ENCODE data around the gene FUOM.
"Not testable (repeated sequence)": the region's sequence is repeated elsewhere in the genome, so short reads cannot be mapped to it uniquely, and the experiment has no call there.

Gene FUOM

DNA sequence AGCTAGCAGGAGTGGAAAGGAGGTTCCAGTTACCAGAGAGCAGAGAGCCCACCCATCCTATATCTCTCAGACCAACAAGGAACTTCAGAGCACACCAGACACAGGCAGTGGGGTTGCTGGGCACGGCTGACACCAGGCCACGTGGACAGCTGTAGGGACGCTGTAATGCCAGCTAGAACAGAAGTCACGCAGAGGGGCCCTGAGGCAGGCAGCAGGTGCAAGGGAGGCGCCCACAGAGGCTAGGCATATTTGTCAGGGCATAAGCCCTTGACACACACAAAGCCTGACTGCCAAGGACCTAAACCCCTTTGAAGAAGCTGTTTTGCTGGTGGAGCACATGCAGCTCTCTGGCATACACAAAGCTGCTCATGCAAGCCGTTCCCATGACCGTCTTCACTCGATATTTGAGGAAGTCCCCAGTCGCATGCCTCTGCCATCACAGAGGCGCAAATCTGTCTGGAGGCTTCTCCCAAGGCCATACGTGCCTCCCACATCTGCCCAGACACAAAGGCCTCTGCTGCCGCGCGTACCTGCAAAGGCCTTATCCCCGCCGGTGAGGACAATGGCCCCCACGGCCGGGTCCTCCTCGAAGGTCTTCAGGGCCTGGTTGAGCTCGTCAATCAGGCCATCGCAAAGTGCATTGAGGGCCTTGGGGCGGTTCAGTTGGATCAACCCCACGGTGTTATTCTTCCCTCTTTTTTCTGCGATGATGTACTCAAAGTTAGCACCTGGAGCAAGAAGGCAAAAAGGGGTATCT is 12.4 kb upstream of the FUOM start:
- in situ Hi-C loops (cut with HindIII; ENCODE audit: low sequenced_read_pairs): no loop called here

DNA sequence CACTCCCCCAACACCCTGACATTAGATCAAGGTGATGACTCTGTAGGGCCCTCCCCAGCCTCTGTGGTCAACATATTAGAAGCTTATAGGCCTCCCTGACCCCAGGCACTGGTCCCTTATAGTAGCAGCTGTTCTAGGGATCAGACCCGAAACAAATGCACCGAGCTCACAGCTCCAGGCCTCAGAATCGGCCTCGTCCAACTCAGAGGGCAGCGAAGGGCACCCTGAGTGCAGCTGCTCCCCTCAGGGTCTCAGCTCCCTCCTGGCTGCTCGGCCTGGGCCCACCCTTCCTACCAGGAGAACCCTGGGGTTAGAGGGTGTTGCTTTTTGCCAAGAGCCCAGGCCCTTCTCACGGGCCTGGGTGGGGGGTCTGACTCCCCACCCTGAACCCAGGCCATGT is 10.3 kb upstream of the FUOM start:
- in situ Hi-C loops (cut with HindIII; ENCODE audit: low sequenced_read_pairs): no loop called here

DNA sequence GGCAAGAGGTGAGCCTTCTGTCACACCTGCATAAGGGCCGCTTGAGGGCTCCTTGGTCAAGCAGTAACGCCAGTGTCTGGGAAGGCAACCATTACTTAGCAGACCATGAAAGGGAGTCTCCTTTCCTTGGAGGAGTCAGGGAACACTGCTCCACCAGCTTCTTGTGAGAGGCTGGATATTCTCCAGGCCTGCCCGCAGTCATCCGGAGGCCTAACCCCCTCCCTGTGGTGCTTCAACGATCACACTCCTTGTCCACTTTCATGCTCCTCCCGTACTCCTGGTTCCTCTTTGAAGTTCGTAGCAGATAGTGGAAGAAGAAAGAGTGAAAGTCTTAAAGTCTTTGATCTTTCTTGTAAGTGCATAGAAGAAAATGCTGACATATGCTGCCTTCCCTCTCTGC is 9.6 kb upstream of the FUOM start:
- in situ Hi-C loops (cut with HindIII; ENCODE audit: low sequenced_read_pairs): not testable (repeated sequence)

DNA sequence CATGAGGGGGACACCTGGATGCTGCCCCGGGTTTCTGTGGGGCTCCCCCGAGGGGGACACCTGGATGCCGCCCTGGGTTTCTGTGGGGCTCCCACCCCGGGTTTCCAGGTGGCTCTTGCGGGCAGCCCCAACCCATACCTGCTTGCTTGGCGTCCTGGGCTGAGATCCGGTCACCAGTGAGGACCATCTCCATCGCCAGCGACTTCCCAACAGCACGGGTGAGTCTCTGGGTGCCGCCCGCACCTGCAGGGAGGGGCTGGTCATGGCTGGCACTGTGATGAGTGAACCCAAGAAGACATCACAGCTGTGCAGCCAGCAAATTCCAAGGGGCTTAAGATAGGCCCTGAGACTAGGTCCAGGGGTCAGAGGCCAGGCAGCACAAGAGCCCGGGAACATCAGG is 8.9 kb upstream of the FUOM start:
- in situ Hi-C loops (cut with HindIII; ENCODE audit: low sequenced_read_pairs): no loop called here

DNA sequence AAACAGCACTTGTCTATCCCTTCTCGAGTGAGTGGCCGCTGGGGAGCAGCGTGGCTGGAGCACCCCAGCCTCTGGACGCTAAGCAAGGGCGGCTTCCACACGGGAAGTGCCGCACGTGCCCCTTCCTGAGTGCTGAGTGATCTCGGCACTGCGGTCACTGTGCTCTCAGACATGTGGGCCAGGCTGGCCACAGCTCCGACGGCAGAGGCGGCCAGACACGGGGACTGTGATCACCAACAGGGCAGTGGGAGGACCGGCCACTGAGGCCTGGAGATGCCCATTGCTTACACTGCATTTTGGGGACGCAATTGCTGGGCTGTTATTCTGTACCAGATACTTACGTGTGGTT is 8.3 kb upstream of the FUOM start:
- in situ Hi-C loops (cut with HindIII; ENCODE audit: low sequenced_read_pairs): no loop called here

DNA sequence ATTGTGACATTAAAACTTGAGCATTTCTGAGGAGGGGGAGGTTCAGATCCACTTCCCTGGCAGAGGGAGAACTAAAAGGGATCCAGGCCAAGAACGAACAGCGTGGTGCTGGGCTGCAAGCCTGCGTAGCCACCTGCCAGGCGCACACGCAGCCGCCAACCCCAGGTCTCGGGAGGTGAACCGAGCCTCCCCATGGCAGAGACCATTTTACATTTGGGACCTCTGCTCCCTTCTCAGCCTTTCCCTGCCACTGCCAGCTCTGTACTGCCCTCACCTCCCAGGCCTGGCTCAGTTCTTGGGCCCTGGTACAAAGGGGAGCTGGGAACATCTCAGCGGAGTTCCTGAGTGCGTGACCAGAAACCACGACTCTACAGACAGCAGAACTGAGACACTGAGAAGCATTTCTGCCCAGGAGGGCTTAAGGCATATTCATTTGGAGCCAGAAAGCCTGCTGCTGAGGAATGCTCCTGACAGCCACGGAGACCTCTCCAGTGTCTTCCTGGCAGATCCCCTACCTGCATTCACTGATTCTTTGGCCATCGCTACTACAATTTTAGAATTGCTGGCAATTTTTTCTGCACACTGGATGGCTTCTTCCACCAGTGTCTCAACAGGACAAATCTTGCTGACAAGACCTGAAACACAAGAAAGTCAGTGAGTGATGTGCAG is 7.8 kb upstream of the FUOM start:
- in situ Hi-C loops (cut with HindIII; ENCODE audit: low sequenced_read_pairs): no loop called here

DNA sequence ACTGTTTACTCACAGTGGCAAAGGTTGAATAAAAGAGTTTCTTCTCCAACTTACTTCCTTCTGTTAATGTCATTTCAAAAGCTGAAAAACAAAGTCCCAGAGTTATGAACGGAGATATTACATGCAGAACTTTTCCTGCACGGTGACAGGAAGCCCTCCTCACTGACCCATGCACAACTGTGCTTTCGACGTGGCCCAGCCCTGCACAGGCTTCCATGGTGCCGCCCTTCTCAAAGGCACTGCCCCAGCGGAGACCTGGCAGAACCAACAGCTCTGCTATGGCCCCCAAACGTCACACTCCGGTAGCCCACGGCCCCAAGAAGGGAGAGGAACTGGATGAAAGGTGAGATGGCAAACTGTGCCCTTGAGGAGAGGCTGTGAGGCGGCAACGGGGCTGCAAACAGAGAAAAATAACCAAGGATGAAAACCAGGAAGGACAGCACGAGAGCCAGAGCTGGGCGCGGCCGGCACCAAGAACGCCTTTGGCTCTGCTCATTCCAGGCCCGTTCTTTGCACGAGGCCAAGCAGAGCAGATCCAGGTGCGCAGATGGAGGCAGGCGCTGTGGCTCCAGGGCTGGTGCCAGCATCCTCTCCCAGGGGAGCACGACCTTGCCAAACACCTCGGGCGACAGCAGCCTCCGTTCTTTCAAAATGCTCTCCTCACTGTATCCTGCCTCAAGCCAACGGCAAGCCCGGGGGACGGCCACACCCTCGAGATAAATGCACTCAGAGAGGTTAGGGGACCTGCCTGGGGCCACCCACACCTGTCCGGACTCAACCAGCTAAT is 7.0 kb upstream of the FUOM start:
- in situ Hi-C loops (cut with HindIII; ENCODE audit: low sequenced_read_pairs): no loop called here

DNA sequence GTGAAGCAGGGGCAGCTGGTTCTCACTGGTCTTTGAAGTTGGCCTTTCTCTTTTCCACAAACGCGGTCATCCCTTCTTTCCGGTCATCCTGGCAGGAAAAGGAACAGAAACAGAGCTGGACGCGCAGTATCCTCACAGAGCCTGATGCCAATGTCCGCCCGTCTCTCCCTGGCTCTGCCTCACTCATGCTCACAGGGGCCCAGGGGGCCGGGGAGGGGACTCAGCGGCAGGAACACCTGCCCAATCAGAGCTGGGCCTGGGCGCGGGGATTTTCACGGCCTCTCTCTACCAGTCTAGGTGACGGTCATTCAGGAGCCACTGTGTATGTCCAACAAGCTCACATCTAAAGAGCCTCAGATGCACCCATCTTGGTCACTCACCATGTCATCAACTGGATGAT is 5.0 kb upstream of the FUOM start:
- in situ Hi-C loops (cut with HindIII; ENCODE audit: low sequenced_read_pairs): no loop called here

DNA sequence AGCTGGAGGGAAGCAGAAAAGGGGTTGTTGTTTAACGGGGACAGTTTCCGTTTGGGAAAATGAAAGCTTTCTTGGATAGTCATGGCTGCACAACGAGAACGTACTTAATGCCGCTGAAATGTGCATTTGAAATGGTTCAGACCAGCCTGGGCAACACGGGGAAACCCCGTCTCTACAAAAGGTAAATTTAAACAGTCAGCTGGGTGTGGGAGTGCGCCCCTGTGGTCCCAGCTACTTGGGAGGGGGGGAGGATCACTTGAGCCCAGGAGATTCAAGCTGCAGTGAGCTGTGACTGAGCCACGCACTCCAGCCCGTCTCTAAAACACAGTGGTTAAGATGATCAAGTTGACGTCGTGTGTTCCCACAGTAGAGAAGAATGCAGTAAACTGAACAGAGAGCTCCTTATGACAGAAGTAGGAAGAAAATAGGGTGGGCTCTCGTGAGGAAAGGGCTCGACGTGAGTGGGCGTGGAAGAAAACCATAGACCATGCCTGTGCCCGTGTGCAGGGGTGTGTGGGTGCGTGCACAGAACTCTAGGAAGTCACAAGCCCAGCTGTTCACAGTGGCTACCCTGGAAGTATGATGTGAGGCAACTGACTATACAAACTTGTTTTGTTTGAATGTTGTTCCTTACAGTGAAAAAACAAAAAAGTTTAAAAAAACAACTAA is 4.1 kb upstream of the FUOM start:
- in situ Hi-C loops (cut with HindIII; ENCODE audit: low sequenced_read_pairs): no loop called here

DNA sequence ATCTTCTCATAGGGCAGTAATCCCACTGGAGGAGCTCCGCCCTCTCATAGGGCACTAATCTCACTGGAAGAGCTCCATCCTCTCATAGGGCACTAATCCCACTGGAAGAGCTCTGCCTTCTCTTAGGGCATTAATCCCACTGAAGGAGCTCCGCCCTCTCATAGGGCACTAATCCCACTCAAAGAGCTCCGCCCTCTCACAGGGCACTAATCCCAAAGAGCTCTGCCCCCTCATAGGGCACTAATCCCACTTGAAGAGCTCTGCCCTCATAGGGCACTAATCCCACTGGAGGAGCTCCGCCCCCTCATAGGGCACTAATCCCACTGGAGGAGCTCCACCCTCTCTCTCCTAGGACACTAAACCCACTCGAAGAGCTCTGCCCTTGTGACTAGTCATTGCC is 3.4 kb upstream of the FUOM start:
- in situ Hi-C loops (cut with HindIII; ENCODE audit: low sequenced_read_pairs): no loop called here

DNA sequence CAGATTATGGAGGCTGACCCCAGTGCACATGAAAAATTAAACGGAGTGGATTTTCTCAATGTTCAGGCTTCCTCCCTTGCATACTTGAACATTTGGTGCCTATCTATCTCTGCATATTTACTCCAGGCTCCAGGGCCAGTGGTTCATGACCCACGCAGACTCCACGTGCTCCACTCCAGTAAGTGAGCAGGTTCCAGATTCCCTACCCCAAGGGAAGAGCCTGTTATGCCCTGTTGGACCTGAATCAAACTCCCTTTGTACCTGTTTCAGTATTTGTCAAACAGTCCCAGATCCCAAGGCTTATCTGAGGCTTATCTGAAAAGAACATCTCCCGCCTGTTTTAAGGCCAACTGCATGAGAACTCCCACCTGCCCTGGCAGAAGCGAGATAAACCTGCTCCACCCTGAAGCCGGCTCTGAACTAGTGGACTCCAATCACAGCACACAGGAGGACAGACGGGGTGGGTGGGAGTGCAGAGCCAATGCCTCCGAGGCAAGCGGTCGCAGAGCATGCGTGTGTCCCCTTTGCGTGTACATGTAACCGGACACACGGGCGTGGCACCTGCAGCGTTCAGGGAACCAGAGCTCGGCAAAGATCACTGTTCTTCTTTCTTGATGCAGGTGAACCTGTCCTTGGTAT is 2.3 kb upstream of the FUOM start:
- in situ Hi-C loops (cut with HindIII; ENCODE audit: low sequenced_read_pairs): no loop called here

DNA sequence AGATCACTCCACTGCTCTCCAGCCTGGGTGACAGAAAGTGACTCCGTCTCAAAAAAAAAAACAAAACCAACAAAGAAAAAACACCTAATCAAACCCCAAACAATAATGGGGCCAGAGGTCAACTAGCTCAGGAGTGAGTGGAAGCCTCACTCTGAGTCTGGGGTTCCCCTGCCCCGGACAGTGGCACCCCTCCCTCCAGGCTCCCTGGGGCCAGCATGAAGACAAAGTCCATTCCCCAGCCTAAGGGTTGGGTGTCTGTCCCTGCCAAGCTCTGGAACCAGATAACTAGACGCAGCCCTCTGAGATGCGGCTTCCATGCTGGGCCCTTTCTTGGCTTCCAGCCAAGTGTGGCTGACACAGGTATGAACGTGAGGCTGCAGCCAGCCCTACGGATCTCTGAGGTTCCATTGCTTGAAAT is 1.7 kb upstream of the FUOM start:
- in situ Hi-C loops (cut with HindIII; ENCODE audit: low sequenced_read_pairs): no loop called here

DNA sequence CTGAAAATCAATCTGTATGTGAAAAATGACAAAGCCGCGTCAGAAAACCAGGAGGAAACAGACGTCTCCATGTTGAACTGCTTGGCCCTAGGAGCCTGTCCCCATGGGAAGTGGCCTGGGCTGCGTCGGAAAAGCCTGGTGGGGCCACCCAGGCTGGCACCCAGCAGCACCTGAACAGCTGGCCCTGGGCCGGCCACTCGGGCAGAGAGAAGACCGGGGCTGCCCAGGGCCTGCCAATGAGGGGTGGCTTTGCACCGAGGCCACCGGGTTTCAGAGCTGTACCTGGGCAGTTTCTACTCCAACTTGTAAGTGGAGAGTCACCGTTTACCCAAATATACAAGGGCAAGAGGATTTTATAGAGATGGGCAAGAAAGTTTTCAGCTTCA is 1.1 kb upstream of the FUOM start:
- in situ Hi-C loops (cut with HindIII; ENCODE audit: low sequenced_read_pairs): no loop called here

DNA sequence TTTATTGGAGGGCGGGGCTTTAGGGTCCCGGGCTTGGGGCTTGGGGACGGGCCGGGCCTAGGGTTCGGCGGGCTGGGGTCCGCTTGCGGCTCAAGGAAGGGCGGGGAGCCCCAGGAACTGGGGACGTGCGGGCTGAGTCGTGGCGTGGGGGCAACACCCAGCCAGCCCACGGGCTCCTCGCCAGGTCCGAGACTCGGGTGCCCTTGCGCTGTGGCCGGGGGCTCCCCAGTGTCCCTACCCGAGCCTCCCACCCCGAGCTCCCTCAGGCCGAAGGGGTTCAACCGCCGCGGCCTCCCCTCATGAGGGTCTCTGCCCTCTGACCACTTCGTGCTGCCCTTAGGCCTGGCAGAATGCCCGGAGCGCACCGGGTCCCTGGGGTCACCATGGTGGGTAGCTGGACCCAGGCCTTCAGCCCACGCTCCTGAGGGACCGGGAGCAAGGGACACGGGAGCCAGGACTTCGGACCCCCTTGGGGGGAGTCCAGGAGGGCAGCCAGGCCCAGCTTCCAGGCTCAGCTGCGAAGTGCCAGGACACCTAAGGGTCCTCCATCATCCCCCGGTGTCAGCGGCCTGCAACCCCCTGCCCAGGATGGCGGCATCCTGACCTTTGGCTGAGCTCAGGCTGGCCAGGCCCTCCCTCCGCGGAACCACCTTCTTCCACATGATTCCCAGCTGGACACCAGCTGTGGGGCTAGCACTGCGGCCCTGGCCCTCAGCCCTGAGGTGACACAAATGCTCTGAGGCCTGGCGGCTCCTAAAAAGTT is 524 bp upstream of the FUOM start:
- in situ Hi-C loops (cut with HindIII; ENCODE audit: low sequenced_read_pairs): no loop called here

DNA sequence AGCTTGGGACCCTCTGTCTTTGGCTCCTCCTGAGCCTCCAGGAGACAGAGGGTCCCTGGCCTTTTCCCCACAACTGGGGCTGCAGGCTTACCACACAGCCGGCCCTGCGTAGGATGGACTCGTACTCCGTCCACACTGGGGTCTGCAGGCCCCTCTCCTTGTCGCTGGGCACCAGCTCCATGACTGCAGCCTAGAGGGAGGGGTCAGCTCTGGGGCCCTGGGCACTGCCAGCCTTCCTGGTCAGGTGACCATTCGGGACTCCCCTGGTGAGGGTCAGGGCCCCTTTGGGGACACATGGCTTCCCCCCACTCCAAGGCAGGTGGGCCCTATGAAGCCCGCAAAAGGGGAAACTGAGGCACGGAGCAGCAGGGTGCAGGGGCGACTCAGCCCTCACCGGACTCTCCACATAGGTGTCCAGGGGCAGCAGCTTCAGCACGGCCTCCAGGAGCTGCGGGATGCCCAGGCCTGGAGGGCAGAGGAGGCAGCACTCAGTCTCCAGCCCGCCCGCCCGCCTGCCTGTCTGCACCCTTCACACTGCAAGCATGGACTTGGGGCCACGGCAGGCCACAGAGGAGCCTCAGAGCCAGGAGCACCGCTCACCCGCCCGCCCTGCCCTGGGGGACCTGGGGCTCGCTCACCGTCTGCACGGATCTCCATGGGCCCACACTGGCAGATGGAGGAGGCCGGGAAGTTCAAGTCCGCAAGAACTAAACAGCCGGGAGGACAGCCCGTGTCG is 1.1 kb downstream of the FUOM start:
- in situ Hi-C loops (cut with HindIII; ENCODE audit: low sequenced_read_pairs): no loop called here

DNA sequence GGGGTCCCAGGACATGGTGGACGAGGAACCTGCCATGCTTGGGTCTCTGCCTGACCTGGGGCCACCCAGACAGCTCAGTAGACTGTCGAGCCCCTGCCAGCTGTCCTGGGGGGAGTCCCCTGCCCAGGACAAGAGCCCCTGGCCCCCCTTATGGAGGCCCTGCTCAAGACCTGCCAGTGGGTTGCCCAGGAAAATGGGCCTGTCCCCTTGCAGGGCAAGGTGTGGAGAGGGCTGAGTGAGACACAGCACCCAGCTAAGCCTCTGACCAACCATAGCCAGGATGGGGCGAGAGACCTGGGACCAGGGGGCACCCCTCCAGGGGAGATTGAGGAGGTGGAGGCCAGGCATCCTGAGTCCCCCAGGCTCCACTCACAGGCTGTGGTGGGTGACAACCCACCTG is 1.8 kb downstream of the FUOM start:
- in situ Hi-C loops (cut with HindIII; ENCODE audit: low sequenced_read_pairs): no loop called here

DNA sequence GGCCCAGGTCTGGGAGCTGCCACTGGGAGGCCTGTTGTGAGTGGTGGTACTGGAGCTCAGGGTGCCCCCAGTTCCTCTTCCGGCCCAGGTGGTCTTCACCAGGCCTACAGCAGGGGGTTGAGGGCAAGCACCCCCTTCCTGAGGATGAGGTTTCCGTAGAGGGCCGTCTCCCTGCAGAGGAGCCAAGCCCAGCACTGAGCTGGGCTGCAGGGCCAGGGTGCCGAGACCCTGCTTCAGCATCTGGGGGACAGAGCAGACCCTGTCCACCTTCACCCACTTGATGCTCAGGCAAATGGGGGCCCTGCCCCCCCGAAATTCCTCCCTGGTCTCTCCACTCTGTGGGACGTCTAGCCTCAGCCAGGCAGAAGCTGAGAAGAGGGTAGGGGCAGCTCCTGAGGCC is 2.6 kb downstream of the FUOM start:
- in situ Hi-C loops (cut with HindIII; ENCODE audit: low sequenced_read_pairs): no loop called here

DNA sequence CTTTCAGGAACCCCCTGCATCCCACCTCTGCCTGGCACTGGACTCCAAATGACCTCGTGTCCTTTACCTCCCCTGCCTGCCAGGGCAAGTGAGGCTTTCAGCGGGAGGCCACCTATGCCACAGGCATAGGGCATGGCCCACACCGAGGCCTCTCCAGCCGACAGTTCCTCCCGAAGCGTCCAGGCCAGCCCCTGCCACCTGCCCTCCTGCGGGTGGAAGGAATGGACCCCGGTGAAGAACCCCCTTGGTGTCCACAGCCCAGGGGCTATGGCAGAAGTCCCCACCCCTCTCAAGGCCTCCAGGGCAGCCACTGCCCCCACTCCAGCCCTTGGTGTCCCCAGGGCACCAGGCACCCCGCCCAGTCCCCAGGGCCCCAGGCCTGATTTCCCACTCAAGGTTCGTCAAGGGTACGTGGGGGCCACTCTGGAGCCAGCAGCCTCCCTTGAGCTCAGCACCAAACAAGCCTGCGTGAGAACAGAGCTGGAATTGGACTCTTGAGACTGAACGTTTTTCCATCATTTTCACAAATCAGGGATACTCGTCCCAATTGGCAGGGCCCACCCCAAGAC is 3.1 kb downstream of the FUOM start:
- in situ Hi-C loops (cut with HindIII; ENCODE audit: low sequenced_read_pairs): no loop called here

DNA sequence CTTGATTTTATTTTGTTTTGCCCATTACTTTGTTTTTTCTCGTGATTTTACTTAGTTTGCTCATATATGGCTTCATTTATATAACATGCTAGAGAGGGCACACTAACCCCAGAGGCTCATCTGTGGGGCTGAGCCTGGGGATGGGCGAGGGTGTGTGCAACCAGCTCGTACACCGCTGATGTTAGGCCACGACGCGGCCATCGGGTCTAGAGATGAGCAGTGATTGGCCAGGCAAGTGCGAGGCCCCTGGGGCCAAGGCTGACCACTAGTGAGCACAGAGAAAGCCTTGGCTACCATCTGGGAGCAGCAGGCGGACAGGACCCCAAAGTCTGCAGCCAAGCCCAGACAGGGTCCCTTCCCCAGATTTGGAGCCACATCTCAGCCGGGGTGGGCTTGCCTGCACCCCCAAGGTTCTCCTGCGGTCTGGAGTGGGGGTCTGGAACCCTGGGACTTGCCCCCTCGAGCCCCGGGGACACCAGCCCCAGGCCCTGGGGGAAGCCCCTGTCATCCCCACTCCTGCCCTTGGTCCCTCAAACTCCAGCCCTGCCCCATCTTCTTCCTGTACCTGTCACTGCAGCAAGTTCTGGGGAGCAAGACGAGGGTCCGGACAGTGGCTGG is 3.7 kb downstream of the FUOM start:
- in situ Hi-C loops (cut with HindIII; ENCODE audit: low sequenced_read_pairs): no loop called here

Data from DLD1 (cell line).